ENCODE data around the gene PPIF.

PPIF gene

DNA sequence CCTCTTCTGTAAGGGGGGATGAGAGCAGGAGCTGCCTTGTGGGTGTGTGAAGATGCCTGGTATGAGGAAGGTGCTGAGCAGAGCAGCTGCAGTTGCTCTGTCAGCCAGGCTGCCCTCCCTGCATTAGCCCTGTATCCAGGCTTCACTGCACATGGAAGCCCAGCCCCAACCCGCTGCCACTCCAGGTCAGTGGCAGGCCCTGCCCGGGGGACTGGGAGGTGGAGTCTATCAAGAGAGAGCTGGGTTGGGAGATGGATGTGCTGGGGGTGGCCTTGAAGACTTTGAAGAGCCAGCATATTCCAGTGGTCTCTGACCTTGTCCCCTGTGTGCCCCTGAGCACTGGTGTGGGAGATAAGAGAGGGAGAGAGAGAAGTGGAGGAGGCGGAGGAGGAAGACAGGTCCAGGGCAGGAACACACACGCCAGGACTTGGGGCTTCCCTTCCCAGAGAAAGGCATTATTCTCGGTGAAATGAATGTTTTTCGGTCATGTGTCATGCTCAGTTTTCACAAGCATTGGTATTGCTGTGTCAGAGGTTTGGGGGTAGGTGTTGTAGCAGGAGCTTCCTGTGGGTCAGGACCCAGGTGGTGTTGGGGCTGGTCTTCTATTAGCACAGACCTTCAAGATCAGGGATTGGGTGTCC lies 2.6 kb downstream of the PPIF start:
- no peak for DNase-seq

DNA sequence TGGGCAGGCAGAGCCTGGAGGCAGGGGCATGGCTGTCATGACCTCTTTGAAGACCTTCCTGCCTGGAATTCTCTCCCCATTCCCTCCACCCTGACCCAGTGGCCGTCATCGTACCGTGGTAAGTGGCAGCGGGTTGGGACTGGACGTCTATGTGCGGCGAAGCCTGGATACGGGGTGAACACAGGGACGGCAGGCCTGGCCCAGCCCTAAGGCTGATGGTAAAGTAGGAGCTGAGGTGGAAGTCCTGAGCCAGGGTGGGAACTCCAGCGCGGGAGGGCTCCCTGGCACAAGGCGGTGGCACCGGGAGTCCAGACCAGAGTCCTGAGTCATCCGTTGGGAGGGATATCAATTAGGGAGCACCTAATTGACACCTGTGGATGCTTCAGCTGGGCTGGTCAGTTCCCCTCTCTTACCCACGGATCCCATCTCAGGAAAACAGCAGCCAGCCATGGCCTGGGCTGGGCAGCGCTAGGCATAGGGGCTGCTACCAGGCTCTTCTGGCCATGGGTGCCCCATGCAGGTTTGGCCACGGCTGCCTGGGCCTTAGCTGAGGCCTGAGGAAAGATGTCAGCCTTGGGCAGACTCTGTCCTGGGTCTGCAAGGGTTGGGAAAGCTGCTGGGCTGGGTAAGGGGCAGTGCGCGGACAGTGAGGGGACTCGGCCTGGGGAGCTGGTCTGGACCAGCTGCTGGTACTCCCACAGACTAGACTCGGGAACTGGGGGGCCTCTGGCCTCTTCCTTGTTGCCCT lies 3.3 kb downstream of the PPIF start:
- DNase-seq: no peak

DNA sequence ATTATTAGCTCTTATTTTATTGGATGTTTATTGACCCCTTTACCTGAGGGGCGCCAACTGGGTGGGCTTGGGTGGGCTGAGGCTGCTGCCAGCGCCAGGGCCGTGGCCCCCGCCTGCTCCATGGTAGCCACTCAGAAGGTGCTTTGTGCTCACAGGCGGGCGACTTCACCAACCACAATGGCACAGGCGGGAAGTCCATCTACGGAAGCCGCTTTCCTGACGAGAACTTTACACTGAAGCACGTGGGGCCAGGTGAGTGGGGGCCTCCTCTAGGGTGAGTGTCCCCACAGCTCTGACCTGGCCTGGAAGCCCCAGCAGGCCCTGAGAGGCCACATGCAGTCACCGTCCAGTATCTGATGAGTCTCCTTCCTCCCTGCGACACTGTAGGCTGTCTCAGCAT lies 4.1 kb downstream of the PPIF start:
- no peak for DNase-seq

DNA sequence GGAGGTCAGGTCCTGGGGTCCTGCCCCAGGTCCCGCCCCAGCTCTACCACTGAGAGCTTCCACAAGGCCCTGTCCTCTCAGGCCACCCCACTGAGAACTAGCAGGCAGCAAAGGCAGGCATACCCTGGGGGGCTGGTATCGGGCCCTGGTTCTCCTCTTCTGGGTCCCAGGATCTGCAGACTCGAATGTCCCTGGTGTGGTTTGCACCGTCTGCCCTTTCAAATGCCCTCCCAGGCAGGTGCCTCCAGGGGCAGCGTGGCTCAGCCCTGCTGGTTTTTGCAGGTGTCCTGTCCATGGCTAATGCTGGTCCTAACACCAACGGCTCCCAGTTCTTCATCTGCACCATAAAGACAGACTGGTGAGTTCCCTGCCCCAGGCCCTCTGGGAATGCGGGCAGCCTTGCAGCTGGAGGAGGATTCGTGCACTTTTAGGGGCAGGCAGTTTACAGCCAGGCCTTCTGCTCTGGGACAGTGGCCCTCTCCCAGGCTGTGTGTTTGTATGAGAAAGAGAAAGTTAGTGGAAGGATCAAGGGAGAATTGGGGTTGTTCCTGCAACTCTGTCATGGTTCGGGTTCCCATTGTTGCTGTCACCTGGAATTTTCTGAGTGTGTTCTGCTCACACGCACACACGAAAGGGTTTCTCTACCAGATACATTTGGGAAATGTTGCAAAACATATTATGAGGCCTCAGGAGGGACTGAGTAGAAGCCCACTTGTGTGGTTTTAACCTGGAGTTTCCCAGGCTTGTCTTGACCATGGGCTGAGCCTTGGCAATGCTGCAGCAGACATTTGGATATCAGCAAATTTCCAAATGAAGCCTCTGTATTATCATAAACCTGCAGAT lies 5.0 kb downstream of the PPIF start:
- no peak for DNase-seq

DNA sequence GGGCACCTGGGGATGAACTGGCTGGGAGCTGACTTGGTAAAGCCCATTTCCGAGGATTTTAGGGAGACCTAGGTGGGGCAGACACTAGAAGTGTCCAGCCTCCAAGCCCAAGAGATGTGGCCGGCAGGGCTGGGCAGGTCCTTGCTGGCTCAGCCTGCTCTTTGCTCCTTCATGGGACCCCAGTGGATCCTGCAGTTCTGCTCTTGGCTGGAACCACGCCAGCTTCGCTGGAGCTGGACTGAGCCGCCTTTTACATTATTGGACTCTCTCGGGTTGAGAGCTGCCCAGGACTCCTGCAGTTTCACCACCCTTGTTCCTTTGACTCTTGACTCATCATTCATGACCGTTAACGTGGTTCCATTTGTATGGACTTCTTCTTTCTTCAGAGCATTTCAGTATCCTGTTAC lies 5.7 kb downstream of the PPIF start:
- DNase-seq: no peak

DNA sequence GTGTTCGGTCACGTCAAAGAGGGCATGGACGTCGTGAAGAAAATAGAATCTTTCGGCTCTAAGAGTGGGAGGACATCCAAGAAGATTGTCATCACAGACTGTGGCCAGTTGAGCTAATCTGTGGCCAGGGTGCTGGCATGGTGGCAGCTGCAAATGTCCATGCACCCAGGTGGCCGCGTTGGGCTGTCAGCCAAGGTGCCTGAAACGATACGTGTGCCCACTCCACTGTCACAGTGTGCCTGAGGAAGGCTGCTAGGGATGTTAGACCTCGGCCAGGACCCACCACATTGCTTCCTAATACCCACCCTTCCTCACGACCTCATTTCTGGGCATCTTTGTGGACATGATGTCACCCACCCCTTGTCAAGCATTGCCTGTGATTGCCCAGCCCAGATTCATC lies 6.5 kb downstream of the PPIF start:
- no peak for DNase-seq

DNA sequence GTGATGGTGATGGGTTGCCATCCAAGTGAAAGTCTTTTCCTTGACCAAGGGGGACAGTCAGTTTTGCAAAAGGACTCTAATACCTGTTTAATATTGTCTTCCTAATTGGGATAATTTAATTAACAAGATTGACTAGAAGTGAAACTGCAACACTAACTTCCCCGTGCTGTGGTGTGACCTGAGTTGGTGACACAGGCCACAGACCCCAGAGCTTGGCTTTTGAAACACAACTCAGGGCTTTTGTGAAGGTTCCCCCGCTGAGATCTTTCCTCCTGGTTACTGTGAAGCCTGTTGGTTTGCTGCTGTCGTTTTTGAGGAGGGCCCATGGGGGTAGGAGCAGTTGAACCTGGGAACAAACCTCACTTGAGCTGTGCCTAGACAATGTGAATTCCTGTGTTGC lies 6.9 kb downstream of the PPIF start:
- DNase-seq: no peak

DNA sequence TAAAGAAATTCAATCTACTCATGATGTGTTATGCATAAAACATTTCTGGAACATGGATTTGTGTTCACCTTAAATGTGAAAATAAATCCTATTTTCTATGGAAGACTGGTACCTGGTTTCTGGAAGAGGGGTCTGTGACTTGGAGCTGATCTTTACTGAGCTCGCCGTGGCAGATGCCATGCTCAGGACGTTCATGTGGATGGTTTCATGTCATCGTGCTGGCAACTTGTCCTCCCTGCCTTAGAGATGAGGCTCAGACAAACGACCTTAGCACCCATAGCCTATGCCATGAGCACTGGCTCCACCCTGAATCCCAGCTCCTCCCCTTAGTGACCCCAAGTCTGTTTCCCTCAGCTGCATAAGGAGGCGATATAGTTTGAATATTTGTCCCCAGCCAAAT lies 7.3 kb downstream of the PPIF start:
- DNase-seq: no peak

DNA sequence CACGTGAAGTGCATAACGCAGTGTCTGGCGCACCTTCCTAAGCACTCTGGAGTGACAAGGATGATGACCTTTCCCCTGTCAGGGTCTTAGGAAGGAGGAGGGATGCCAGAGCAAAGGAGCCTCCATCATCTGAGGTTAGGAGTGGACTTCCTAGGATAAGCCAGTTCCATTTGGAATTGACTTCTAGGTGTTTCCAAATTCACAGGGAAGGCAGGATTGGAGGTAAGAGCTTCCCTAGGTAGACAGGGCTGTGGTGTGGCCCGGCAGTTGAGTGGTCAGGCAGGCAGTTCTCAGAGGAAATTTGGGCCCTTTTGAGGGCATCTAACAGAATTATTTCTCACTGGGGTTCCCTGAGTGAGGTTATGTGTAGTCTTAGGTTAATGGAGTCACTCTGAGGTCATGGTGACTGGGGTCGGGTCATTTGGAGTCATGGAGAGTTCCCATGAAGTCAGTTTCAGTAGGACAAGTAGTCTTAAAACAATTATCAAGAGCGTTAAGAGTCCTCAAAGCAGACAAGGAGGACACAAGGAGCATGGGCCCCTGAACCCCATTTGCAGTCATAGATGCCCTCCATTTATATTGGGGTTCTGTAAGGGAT lies 8.2 kb downstream of the PPIF start:
- DNase-seq: no peak

DNA sequence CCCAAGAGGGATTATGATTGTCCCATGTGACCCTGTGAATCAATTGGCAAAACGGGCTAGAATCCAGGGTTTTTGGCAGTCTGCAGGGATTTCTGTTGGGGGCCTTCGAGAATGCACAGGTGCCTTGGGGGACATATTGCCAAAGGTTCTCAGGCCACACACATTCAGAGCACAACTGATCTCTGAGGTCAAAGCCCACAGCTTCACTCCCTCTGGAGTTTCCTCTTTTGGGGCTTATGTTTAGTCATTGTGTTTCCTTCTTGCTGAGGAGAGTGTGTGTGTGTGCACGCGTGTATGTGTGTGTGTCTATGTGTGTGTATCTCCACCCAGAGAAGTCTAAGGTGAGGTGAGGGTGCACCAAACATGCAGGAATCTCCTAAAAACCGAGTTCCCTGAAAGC lies 8.8 kb downstream of the PPIF start:
- no peak for DNase-seq

DNA sequence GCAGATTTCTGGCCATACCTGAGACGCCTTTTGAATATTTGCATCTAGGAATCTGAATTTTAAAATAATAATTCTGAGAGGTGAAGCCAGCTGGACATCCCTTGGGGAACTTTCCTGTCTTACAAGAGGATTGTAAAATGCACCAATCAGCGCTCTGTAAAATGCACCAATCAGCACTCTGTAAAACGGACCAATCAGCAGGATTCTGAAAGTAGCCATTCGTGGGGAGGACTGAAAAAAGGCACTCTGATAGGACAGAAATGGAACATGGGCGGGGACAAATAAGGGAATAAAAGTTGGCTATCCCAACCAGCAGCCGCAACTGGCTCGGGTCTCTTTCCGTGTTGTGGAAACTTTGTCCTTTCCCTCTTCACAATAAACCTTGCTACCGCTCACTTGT lies 9.9 kb downstream of the PPIF start:
- no peak for DNase-seq

DNA sequence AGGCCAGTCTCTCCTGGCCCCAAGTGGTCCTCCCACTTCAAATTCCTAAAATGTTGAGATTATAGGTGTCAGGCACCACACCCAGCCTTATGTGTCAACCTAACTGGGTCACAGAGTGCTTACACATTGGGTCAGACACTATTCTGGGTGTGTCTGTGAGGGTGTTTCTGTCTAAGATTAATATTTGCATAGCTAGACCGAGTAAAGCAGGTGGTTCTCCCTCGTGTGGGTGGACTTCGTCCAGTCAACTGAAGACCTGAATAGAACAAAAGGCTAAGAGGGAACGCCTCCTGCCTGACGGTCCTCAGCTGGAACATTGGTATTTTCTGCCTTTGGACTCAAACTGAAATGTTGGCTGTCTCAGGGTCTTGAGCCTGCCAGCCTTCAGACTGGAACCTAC lies 11.5 kb downstream of the PPIF start:
- no peak for DNase-seq

DNA sequence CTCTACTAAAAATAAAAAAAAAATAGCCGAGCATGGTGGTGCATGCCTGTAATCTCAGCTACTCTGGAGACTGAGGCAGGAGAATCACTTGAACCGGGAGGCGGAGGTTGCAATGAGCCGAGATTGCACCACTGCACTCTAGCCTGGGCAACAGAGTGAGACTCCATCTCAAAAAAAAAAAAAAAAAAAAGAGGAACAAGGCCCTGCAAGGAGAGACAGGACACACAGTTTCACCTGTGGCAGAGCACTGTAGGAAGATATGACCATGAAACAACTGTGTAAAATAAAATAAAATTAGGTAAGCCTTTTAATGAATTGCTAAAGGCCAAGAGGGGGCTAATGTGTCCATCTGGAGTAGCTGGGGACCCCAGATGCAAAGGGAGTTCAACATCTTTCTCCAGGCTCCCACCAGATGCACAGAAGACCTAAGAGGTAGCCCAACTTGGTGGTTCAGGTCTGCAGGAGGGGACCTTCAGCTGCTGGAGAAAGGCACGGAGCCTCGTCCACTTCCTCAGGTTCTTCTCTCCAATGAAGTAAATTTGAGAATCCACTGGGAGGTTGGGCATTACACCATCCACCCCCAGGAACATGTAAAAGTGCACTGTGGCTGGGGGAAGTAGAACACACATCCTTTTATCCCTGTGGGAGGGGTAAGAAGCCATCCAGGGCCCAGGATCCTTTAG lies 12.7 kb downstream of the PPIF start:
- DNase-seq: no peak

DNA sequence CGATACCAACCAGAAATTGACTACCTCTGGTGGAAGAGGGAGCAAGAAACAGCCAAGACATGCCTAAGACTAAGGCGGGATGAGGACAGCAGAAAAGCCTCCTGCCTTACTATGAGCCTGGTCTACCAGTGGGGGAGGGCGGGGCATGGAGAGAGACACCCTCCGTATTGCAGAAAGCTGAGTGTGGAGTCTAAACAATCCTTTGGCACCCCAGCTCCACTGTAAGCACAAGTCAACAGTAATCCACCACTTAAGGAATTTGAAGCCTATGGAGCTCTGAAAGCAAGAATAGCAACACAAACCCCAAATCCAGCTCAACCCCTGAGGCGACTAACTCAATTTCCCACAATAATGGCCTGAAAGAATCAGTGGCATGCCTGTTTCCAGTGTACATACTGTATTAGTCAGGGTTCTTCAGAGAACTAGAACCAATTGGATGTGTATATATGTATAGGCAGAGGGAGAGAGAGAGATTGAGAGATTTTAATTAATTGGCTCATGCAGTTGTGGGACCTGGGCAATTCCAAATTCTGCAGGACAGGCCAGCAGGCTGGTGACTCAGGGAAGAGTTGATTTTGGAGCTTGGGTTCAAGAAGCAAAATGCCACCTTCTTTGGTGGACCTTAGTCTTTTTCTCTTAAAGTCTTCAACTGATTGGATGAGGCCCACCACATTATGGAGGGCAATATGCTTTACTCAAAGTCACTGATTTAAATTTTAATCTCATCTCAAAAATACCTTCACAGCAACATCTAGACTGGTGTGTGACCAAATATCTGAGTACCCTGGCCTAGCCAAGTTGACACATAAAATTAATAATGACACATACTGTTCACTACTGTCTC lies 13.5 kb downstream of the PPIF start:
- no peak for DNase-seq

DNA sequence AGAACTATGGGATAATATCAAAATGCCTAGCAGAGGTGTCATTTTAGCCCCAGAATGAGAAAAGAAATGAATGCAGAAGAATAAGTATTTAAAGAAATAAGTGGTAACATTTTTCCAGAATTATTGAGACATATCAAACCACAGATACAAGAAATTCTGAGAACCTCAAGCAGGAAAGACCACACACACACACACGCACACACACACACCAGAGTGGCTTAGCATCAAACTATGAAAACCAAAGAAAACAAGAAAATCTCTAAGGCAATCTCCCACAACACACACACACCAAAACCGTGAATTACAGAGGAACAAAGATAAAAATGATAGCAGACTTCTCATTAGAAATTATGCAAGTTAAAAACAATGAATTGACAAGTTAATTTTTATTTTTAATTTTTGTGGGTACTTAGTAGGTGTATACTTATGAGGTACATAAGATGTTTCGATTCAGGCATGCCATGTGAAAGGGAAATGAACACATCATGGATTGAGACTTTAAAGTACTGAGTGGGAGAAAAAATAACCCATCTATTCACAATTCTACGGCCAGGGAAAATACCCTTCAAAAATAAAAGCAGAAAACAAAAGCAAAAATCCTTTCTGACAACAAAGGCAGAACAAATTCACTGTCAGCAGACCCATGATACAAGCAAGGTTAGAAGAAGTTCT lies 14.6 kb downstream of the PPIF start:
- no peak for DNase-seq

DNA sequence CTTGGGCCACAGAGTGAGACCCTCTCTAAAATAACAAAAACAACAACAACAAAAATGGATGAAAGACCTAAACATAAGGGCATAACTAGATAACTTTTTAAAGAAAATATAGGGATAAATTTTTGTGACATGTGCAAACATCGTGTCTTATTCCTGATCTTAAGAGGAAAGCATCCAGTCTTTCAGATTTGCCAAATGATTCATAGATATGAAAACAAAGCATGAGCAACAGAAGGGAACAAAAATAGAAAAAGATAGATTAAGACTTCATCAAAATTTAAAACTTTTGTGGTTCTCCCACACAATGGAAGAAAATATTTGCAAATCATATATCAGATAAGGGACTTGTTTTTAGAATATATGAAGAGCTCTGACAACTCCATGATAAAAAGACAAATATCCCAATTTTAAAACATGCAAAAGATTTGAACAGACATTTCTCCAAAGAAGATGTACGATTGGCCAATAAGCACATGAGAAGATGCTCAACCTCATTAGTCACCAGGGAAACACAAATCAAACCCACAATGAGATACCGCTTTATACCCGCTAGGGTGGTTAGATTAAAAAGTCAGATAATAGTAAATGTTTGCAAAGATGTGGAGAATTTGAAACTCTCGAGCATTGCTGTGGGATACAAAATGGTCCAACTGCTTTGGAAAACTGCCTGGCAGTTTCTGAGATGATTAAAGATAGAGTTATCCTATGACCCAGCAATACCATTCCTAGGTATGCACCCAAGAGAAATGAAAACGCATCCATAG lies 20.3 kb downstream of the PPIF start:
- DNase-seq: no peak

DNA sequence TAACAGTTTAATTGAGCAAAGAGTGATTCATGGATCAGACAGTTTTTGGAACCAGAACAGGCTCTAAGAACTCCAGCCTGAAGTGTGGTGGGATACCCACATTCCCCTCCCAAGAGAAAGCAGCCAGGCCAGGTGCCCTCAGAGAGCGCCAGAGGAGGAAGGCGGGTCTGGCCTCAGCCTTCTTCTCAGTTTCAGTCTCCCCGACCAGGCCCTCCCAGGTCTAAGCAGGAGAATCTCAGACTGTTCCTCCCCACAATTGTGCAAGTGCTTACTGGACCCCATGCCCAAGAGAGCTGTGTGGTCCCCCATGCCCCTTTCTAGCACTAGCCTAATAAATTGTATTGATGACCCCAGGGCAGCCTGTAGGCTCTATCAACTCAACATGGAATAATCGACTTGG lies 25.6 kb downstream of the PPIF start:
- DNase-seq: no peak

DNA sequence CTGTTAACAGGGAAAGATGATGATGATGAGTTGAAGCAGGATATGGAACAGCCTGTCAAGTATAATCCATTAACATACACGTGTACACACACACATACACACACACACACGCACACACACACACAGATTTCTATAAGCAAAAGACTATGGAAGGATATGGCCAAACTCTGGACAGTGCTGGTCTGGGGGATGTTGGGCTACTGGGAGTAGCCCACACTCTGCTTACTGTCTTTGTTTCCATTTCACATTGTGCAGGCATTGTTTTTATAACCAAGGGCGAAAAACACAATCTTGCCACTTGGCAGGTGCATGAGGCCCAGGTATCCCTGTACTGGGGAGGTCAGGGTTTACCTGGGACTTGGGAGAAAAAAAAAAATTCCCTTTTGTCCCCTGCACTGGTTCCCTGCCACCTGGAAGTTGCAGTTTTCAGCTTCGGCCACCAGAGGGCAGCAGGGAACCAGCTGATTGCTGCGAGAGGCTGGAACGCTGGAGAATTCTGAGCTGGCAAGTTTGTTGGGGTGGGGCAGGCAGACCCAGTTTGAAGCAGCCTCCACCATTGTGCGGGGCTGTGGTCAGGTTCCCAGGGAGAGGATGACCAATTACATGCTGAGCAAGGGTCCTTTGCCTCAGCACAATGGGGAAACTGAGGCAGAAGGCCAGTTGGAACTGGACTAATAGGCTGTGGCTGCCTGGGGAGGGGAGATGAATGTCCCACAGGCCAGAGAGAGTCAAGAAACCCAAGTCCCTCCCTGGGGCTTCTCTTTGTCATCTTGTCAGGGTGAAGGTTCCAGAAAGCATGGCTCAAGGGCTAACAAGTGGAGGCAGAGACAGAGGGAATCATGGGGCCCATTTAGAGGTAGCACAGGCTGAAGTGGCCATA lies 27.3 kb downstream of the PPIF start:
- peak; percentile 91 for DNase-seq

DNA sequence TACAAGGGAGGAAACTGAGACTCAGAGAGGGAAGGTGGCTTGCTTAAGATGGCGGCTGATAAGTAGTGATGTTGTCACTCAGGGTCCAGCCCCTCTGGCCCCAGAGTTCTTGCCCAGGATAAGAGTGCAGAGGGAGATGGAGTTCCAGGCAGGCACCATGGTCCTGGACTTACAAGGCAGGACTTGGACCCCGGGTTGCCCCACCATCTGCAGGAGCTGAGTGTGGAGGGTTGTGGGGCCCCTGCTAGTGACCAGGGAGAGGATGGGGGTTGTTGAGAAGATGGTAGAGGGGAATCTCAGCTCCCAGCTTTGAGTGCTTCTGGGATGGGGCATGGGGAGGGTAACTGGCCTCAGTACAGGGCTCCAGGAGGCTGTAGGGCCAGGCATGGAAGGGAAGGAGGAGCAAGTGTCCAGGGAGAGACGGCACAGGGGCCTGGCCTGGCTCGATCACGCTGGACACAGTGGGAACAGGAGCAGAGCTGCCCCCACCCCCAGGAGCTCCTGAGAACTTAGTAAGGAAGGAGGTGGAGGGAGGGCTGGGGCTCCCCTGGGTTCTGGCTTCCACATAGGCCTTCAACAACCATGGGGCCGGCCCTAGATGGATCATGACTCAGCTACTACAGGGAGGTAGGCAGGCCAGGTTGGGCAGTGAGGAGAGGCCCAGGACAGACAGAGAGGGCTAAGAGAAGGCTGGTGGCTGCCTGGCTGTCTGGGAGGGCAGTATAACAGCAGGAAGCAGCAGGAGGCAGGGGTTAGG lies 28.2 kb downstream of the PPIF start:
- no peak for DNase-seq

Data from eye (tissue), 1 donor.